Ramos (cell line): ENCODE results near the gene IQCK.

ENCODE experiments used
- in situ Hi-C: fragments of 300-500 bp; cut with MboI; formaldehyde crosslinking; loops from one replicate; pipeline ENCODE4 v1.14.3; 2022; ENCODE audit warnings: low sequenced_read_pairs; ENCODE audit not compliant: unreplicated experiment

IQCK gene

DNA sequence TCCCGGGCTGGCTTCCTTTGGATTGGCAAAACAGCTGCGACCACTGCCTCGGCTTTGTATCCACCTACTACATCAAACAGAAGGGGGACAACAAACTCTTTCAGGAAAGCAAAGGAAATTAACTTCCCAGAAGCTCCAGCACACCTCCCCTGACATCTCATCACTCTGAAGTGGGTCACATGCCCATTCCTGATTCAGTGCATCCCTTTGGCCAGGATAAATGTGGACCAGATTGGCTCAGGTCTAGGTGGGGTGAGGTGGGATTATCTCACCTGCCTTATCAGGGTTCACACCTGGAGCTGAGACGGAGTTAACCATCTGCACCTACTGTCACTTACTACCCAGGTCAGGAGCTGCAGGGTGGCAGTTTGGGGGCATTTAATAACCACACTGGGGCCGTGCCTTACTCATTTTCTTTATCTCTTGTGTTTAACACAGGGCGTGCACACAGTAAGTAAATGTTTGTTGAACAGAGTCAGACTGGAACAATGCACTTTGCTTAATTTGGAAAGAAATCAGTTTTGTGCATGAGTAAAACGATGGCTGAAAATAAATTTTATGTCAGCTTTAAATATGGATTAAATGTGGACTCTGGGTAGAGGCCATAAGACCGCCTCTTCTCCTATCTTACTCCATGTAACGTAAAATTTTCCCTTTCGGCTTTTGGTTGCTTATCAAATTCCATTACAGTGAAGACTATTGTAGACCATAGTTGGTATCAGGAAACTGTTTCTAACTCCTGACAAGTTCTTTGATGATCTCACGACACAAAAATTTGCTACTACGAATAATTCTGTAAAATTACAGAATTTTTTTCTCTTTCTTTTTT is 36.0 kb downstream of the IQCK start:
- in situ Hi-C loops = no loop called here

DNA sequence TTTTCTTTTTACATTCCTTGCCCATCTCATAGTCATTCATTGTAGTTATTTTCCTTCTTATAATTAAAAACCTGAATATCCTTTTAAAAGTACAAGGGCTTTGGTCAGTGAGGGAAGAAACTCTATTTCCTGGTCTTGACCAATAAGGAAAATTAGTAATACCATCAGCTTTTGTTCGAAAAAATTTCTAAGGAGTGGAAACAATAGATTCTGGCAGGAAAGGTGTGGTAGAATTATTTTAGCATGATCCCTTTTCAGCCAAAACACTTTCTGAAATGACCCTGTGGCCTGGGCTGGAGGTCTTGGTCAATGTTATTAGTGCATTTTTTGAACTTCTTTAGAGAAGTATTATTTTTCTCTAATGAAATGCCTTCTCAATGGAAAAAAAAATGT is 36.6 kb downstream of the IQCK start:
- in situ Hi-C loops = no loop called here

GRCh38 chr16:19755268-19755667 is 37.2 kb downstream of the IQCK start:
- in situ Hi-C loops = no loop called here

DNA sequence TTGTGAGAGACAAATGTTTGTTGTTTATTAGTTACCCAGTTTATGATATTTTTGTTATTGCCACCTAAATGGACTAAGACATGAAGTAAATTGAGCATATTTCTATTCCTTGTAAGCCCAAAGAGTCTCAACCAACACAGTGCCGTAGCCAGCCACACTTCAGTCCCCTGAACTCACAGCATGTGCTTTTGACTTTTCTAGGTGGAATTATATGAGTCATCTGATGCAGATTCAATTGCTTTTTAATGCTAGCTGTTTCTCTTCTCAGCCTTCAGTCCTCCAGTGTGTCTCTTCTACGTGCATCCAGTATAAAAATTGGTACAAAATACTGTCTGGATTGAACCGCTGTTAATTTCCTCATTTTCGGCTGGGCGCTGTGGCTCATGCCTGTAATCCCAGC is 39.0 kb downstream of the IQCK start:
- in situ Hi-C loops = no loop called here

DNA sequence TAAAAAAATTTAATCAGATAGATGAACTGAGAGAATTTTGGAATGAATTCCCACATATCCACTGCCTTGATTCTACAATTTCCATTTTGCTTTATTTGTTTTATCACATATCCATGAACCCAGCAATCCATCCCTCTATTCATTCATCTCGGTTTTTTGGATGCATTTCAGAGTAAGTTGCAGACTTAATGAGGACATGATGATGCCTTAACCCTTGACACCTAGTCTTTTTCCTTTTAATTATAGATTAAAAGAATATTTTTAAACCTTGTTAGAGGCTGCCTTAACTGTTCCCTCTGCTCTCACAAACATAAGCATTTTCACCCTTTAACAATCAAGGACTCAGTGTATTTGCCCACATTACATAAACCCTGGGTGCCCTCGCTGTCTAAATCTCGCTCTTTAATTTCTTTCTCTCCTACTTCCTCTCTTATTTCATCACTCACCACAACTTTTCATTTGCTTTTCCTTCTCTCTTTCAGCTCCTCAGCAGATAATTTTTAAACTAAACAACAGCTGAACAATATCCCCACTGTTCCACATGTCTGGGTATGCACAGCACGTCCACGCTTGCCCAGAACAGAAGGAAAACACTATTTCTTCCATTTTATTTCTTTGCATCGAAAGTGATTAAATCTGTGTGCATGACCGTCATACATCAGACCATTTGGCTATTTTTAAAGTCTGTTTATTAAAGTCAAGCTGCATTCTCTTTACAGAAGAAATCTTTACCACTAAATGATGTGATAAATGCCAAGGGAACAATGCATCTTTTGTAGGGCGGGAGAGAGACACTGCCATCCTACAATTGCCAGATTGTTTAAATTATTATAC is 39.9 kb downstream of the IQCK start:
- in situ Hi-C loops = no loop called here

- in situ Hi-C loops = no loop called here
Observed at GRCh38 chr16:19760356-19761060, 42.4 kb downstream of the IQCK start.

DNA sequence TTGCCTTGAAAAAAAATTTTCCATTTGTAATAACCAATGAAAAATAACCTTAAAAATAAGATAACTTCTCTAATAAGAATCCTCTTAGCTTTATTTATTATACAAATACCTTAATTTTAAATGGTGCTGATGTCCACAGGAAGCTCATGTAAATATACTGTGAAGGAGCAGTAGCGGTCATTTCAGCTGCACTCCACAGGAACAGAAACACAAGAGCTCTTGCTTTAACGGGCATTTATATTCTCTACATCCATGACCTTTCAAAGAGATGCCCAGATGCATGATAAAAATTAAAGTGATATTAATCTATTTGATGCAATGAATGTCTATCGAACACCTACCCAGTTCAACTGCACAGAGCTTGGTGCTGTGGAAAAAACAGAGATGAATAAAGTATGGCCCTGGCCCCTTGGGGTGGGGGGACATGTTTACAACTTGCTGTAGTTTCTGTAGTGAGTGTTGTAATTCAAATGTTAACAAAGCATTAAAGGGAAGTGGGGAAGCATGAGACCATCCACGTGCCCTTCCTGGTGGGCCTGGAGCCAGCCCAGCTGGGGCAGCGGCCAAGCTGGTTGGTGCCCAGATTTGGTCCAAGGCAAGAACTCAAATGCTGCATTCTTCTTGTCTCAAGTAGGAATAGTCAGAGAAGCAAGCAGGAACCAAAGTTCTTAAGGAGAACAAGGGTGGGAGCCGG is 47.9 kb downstream of the IQCK start:
- in situ Hi-C loops = no loop called here

GRCh38 chr16:19766554-19766884 is 48.4 kb downstream of the IQCK start:
- in situ Hi-C loops = no loop called here

DNA sequence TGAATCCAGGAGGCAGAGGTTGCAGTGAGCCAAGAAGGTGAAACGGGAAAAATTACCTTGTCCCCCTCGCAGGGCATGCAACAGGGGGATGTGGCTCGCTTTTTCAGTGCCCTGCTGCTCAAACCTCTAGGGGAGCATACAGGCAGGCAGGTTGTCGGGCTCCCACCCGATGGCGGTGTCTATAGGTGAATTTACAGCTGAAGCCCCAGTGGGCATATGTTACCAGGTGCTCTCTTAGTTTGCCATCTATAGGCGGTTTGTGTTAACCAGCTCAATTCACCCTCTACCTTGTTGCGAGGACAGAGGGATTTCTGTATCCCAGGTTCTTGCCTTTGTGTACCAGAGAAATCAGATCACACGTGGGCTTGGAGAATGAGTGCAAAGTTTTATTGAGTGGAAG is 48.9 kb downstream of the IQCK start:
- in situ Hi-C loops = no loop called here

DNA sequence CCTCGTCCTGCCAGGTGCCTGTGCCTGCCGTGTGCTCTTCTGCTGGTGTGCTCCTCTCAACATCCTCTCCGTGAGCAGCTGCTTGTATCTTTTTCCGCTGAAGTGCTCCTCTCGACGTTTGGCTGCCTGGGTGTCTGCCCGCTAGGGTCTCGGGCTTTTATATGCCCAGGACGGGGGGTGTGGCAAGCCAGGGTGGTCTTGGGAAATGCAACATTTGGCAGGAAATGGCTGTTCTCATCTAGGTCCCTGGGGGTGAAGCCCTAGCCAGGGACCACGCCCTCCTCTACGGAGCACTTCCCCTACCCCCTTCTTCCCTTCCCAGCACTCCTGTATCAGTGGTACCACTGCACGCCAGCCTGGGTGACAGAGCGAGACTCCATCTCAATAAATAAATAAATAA is 49.4 kb downstream of the IQCK start:
- in situ Hi-C loops = no loop called here

DNA sequence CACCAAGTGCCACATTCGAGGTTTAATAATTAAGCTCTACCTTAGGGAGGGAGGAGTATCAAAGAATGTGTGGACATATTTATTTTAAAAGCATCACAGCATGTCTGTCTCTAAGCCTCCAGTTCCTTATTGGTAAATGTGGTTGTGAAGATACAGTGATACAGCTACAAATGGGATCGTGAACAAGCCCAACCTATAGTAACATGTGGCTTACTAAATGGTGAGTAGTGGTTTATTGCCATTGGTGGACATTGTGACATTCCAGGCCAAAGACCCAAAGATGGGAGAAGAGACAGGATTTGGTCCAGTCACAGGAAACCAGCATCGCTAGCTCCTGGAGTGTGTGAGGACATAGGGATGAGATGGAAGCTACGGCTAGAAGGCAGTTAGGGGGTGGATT is 51.2 kb downstream of the IQCK start:
- in situ Hi-C loops = no loop called here

- in situ Hi-C loops = no loop called here
Observed at GRCh38 chr16:19771040-19771439, 53.0 kb downstream of the IQCK start.

- in situ Hi-C loops = no loop called here
Observed at GRCh38 chr16:19771796-19772195, 53.7 kb downstream of the IQCK start.

GRCh38 chr16:19774024-19774423 is 56.0 kb downstream of the IQCK start:
- in situ Hi-C loops = no loop called here

GRCh38 chr16:19776147-19776546 is 58.1 kb downstream of the IQCK start:
- in situ Hi-C loops = no loop called here

DNA sequence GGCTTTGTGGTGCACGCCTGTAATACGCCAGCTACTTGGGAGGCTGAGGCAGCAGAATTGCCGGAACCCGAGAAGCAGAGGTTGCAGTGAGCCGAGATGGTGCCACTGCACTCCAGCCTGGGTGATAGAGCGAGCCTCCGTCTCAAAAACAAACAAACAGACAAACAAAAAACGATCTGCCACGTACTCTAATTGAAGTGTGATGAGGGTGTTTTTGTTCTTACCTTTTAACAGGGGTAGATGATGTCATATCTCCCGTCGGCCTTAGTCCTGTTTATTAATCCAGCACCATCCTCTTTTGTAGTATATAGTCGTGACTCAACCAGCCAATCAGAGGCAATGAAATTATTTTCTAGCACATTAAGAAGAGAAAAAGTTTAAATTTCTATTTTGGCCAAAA is 58.5 kb downstream of the IQCK start:
- in situ Hi-C loops = no loop called here

- in situ Hi-C loops = no loop called here
Observed at GRCh38 chr16:19780321-19780720, 62.2 kb downstream of the IQCK start.

DNA sequence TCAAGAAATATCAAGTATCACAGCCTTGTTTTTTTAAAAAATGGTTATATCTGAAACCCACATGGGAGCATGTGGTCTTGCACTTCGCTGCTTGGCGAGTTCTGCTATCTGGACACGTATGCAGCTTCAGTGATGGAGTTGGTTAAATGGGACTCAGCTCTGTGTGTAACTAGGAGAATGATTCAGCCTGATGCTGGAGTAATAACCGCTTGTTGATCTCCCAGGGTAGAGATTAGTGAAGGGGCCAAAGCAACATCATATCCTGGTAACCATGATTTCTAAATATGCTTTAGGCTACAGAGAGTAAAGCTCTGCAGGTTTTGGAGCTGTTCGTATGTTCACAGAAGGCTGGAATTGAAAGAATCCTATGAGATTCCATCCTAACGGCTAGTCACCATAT is 63.2 kb downstream of the IQCK start:
- in situ Hi-C loops = no loop called here

GRCh38 chr16:19783363-19784182 is 65.5 kb downstream of the IQCK start:
- in situ Hi-C loops = no loop called here
